ENCODE measurements around the gene G3BP2. TPM values are rescaled to one million over a fixed set of nuclear protein-coding genes. Genes with fewer than 3 reads are reported as not detected.

Gene G3BP2
- total RNA-seq, 1 donor from 2014 or later = 245 TPM

GRCh38 chr4:75598390-75598789, 74.8 kb downstream of the G3BP2 start:
- no peak overlapping the region for H3K4me3 Mint-ChIP-seq (ENCODE audit: unreplicated experiment)
- H3K9me3 Mint-ChIP-seq (ENCODE audit: unreplicated experiment) = no peaks in the 10 kb centered on the region
- no peak overlapping the region for H3K27ac Mint-ChIP-seq (ENCODE audit: unreplicated experiment)
- TF ChIP-seq, protein P1, sequence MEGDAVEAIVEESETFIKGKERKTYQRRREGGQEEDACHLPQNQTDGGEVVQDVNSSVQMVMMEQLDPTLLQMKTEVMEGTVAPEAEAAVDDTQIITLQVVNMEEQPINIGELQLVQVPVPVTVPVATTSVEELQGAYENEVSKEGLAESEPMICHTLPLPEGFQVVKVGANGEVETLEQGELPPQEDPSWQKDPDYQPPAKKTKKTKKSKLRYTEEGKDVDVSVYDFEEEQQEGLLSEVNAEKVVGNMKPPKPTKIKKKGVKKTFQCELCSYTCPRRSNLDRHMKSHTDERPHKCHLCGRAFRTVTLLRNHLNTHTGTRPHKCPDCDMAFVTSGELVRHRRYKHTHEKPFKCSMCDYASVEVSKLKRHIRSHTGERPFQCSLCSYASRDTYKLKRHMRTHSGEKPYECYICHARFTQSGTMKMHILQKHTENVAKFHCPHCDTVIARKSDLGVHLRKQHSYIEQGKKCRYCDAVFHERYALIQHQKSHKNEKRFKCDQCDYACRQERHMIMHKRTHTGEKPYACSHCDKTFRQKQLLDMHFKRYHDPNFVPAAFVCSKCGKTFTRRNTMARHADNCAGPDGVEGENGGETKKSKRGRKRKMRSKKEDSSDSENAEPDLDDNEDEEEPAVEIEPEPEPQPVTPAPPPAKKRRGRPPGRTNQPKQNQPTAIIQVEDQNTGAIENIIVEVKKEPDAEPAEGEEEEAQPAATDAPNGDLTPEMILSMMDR (IDR thresholded peaks at IDR 0.05; ENCODE audit: partially characterized antibody, unreplicated experiment) = no peak
- DNase-seq = no peak
- H3K36me3 Mint-ChIP-seq (ENCODE audit: unreplicated experiment) = no peaks in the 10 kb centered on the region
- no peaks in the 10 kb centered on the region for H3K4me1 Mint-ChIP-seq (ENCODE audit: low read depth, unreplicated experiment)
- H3K27me3 Mint-ChIP-seq (ENCODE audit: unreplicated experiment) = no peaks in the 10 kb centered on the region

DNA sequence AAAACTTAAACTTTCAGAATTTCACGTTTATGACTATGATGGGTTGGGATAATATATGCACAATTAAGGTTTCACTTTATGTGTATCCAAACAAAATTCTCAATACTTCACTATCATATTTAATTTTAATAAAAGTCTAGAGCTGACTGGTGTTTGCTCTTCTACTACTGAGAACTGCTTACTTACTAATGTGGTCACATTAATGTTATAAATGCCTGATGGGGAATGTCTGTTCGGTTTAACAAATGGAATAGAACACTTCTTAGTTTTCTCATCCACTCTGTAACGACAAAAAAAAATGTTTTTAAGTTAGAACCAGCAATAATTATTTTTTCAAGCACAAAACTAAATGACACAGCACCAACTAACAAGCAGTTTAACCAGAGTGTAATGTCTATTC, 77.2 kb downstream of the G3BP2 start:
- Mint-ChIP-seq H3K9me3 (ENCODE audit: unreplicated experiment) (no peaks in the 10 kb centered on the region), H3K4me3 (ENCODE audit: unreplicated experiment) (no peak overlapping the region), H3K36me3 (ENCODE audit: unreplicated experiment) (no peaks in the 10 kb centered on the region), H3K4me1 (ENCODE audit: low read depth, unreplicated experiment) (no peaks in the 10 kb centered on the region), H3K27ac (ENCODE audit: unreplicated experiment) (no peak overlapping the region), H3K27me3 (ENCODE audit: unreplicated experiment) (no peaks in the 10 kb centered on the region)
- TF ChIP-seq, protein P1 (IDR thresholded peaks at IDR 0.05; ENCODE audit: partially characterized antibody, unreplicated experiment) = no peak
- no peak for DNase-seq

DNA sequence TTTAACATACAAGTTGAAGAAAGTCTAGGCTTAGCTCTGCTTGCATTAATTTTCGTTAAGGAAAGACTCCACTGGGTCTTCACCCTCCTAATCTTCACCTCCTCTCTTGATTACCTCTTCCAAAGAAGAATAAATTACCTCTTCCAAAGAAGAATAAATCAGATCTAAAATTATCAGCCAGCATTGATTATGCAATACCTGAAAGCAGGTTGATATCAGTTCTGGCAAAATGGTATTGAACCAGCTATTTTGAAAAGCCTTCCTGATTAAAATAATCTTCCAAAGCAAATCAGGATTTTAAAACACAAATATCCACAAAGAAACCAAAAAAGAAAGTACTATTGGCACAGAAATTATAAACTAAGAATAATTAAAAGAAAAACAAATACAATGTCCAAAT, 79.8 kb downstream of the G3BP2 start:
- Mint-ChIP-seq H3K27ac (ENCODE audit: unreplicated experiment) (no peak overlapping the region), H3K4me3 (ENCODE audit: unreplicated experiment) (no peak overlapping the region), H3K27me3 (ENCODE audit: unreplicated experiment) (no peaks in the 10 kb centered on the region), H3K4me1 (ENCODE audit: low read depth, unreplicated experiment) (no peaks in the 10 kb centered on the region), H3K9me3 (ENCODE audit: unreplicated experiment) (no peaks in the 10 kb centered on the region), H3K36me3 (ENCODE audit: unreplicated experiment) (no peaks in the 10 kb centered on the region)
- TF ChIP-seq, protein P1 (IDR thresholded peaks at IDR 0.05; ENCODE audit: partially characterized antibody, unreplicated experiment) = no peak
- DNase-seq = no peak

Other genes starting within 250 kb of the G3BP2 start
- 21.5 TPM for gene RCHY1, start 159.0 kb downstream of the G3BP2 start, total RNA-seq (ENCODE audit: unreplicated experiment)
- gene THAP6, start 158.9 kb downstream of the G3BP2 start, total RNA-seq (ENCODE audit: unreplicated experiment) = 31.0 TPM
- gene ODAPH, start 117.3 kb downstream of the G3BP2 start, total RNA-seq (ENCODE audit: unreplicated experiment) = not detected
- 1.6 TPM for gene CDKL2, start 42.9 kb downstream of the G3BP2 start, total RNA-seq (ENCODE audit: unreplicated experiment)
- gene USO1, start 51.2 kb upstream of the G3BP2 start, total RNA-seq (ENCODE audit: unreplicated experiment) = 32.5 TPM
- gene PPEF2, start 229.0 kb upstream of the G3BP2 start, total RNA-seq (ENCODE audit: unreplicated experiment) = not detected